NB4 (cell line): ENCODE results near the gene CIC.

ENCODE experiments used
- DNase-seq: peaks from one replicate; pipeline ENCODE4 v3.0.0; 2010; ENCODE audit warnings: low read depth
- H3K4me3 ChIP-seq: one replicate; pipeline ENCODE4 v1.5.1; 2011; ENCODE audit warnings: mild to moderate bottlenecking, low read depth, low read length, moderate library complexity
- CTCF ChIP-seq: IDR thresholded peaks from one replicate; pipeline ENCODE4 v1.5.1; 2012; ENCODE audit warnings: low read depth, low read length
- MAX ChIP-seq: IDR thresholded peaks from 2 replicates; pipeline ENCODE4 v1.6.1; 2011; ENCODE audit warnings: low read depth, low read length
- MYC ChIP-seq: IDR thresholded peaks from 2 replicates; pipeline ENCODE4 v1.6.1; 2011; ENCODE audit warnings: low read depth, low read length
- POLR2A ChIP-seq: IDR thresholded peaks from 2 replicates; pipeline ENCODE4 v1.6.1; 2011; ENCODE audit warnings: mild to moderate bottlenecking; ENCODE audit not compliant: insufficient read length; ENCODE audit errors: extremely low read depth

Gene CIC

GRCh38 chr19:42232435-42232834 is 36.6 kb upstream of the CIC start:
- no peak for TF ChIP-seq POLR2A
- TF ChIP-seq MYC: no peak
- no peak for TF ChIP-seq CTCF
- TF ChIP-seq MAX: no peak
- no peak for DNase-seq
- H3K4me3 ChIP-seq: no peak overlapping the region

- no peak for DNase-seq
- TF ChIP-seq POLR2A (no peak), MAX (no peak), MYC (no peak), CTCF (no peak)
- no peak overlapping the region for H3K4me3 ChIP-seq
Observed at GRCh38 chr19:42233106-42233505, 35.9 kb upstream of the CIC start.

GRCh38 chr19:42233678-42234292 is 35.3 kb upstream of the CIC start:
- TF ChIP-seq MYC: no peak
- TF ChIP-seq POLR2A: no peak
- no peak for TF ChIP-seq MAX
- no peak for TF ChIP-seq CTCF
- no peak overlapping the region for H3K4me3 ChIP-seq
- DNase-seq: no peak

GRCh38 chr19:42234364-42234763 is 34.7 kb upstream of the CIC start:
- DNase-seq: no peak
- no peak overlapping the region for H3K4me3 ChIP-seq
- TF ChIP-seq MYC (no peak), MAX (no peak), CTCF (no peak), POLR2A (no peak)

- TF ChIP-seq POLR2A (no peak), CTCF (no peak), MYC (no peak), MAX (no peak)
- DNase-seq: no peak
Observed at GRCh38 chr19:42235181-42235580, 33.9 kb upstream of the CIC start.

More at GRCh38 chr19:42235181-42235580, 33.9 kb upstream of the CIC start:
- no peak overlapping the region for H3K4me3 ChIP-seq
